Inferior parietal cortex (tissue), 1 donor: ENCODE results near the gene ATRNL1.
"Not testable (repeated sequence)": the region's sequence is repeated elsewhere in the genome, so short reads cannot be mapped to it uniquely, and the experiment has no call there.

Source experiments
- DNase-seq: peaks from one replicate; pipeline ENCODE4 v3.0.0-alpha.2; 2016; ENCODE audit errors: extremely low spot score

ATRNL1 gene

GRCh38 chr10:115747811-115748210, 654.6 kb downstream of the ATRNL1 start:
- no peak for DNase-seq

GRCh38 chr10:115758488-115758887, 665.3 kb downstream of the ATRNL1 start:
- DNase-seq: not testable (repeated sequence)

- DNase-seq: no peak
Measured at GRCh38 chr10:115760131-115760530, 667.0 kb downstream of the ATRNL1 start.

- no peak for DNase-seq
Measured at GRCh38 chr10:115761166-115761565, 668.0 kb downstream of the ATRNL1 start.

- DNase-seq: no peak
Measured at GRCh38 chr10:115762029-115762428, 668.9 kb downstream of the ATRNL1 start.

GRCh38 chr10:115771755-115772154, 678.6 kb downstream of the ATRNL1 start:
- no peak for DNase-seq

- DNase-seq: no peak
Measured at GRCh38 chr10:115772606-115773005, 679.4 kb downstream of the ATRNL1 start.

- DNase-seq: no peak
Measured at GRCh38 chr10:115773832-115774231, 680.7 kb downstream of the ATRNL1 start.

- no peak for DNase-seq
Measured at GRCh38 chr10:115774721-115775120, 681.6 kb downstream of the ATRNL1 start.

GRCh38 chr10:115777646-115778045, 684.5 kb downstream of the ATRNL1 start:
- no peak for DNase-seq

- no peak for DNase-seq
Measured at GRCh38 chr10:115790220-115790619, 697.1 kb downstream of the ATRNL1 start.

- DNase-seq: no peak
Measured at GRCh38 chr10:115795964-115796363, 702.8 kb downstream of the ATRNL1 start.

GRCh38 chr10:115801457-115801856, 708.3 kb downstream of the ATRNL1 start:
- no peak for DNase-seq

- no peak for DNase-seq
Measured at GRCh38 chr10:115801992-115802391, 708.8 kb downstream of the ATRNL1 start.

GRCh38 chr10:115802911-115803310, 709.7 kb downstream of the ATRNL1 start:
- no peak for DNase-seq

GRCh38 chr10:115814542-115814941, 721.4 kb downstream of the ATRNL1 start:
- DNase-seq: no peak

GRCh38 chr10:115818012-115818411, 724.8 kb downstream of the ATRNL1 start:
- DNase-seq: no peak

- no peak for DNase-seq
Measured at GRCh38 chr10:115826396-115826795, 733.2 kb downstream of the ATRNL1 start.

GRCh38 chr10:115827231-115828009, 734.3 kb downstream of the ATRNL1 start:
- no peak for DNase-seq

GRCh38 chr10:115828182-115828581, 735.0 kb downstream of the ATRNL1 start:
- not testable (repeated sequence) for DNase-seq

GRCh38 chr10:115829521-115830205, 736.5 kb downstream of the ATRNL1 start:
- DNase-seq: peak; percentile 15

GRCh38 chr10:115830265-115830970, 737.3 kb downstream of the ATRNL1 start:
- no peak for DNase-seq

- no peak for DNase-seq
Measured at GRCh38 chr10:115831016-115831415, 737.9 kb downstream of the ATRNL1 start.
